HG02884 (cell line): ENCODE results near the gene PMM1.

Experiments used
- ATAC-seq: cut with Tn5 transposase; IDR thresholded peaks from one replicate; pipeline ENCODE4 v1.9.1; 2021; ENCODE audit warnings: mild to moderate bottlenecking, moderate library complexity; ENCODE audit not compliant: unreplicated experiment

The PMM1 gene

GRCh38 chr22:41539146-41540005 is 50.3 kb downstream of the PMM1 start:
- ATAC-seq, result no peak

- no peak for ATAC-seq
Observed at GRCh38 chr22:41538583-41538982, 51.1 kb downstream of the PMM1 start.

- ATAC-seq, result no peak
Observed at GRCh38 chr22:41537203-41537602, 52.4 kb downstream of the PMM1 start.

GRCh38 chr22:41535244-41535643 is 54.4 kb downstream of the PMM1 start:
- no peak for ATAC-seq

- ATAC-seq, result no peak
Observed at GRCh38 chr22:41534219-41534618, 55.4 kb downstream of the PMM1 start.

- no peak for ATAC-seq
Observed at GRCh38 chr22:41532908-41533825, 56.5 kb downstream of the PMM1 start.

GRCh38 chr22:41531715-41532477 is 57.7 kb downstream of the PMM1 start:
- ATAC-seq, result no peak

GRCh38 chr22:41530890-41531714 is 58.5 kb downstream of the PMM1 start:
- ATAC-seq, result no peak

GRCh38 chr22:41528938-41529561 is 60.6 kb downstream of the PMM1 start:
- no peak for ATAC-seq

- no peak for ATAC-seq
Observed at GRCh38 chr22:41528132-41528766, 61.4 kb downstream of the PMM1 start.
